Transverse colon (tissue), 4 donors: ENCODE measurements around the gene PAK1IP1. TPM values are rescaled to one million over a fixed set of nuclear protein-coding genes. Genes with fewer than 3 reads are reported as not detected.

Source experiments
- DNase-seq: peaks from one replicate; pipeline ENCODE4 v3.0.0-alpha.2; 2019
- H3K27ac ChIP-seq, 4 donors: fragments of 200-600 bp; sonication (generic); 2 replicates each; pipeline ENCODE4 v1.5.1; 2016 to 2018; ENCODE audit warnings: inconsistent platforms in 4 of 4
- H3K27me3 ChIP-seq: fragments of 200-600 bp; sonication (generic); 2 replicates; pipeline ENCODE4 v1.5.1; 2017; ENCODE audit warnings: inconsistent platforms
- H3K36me3 ChIP-seq, 4 donors: fragments of 200-600 bp; sonication (generic); 2 replicates each; pipeline ENCODE4 v1.5.1; 2017 to 2019; ENCODE audit warnings: inconsistent platforms in 4 of 4
- H3K4me1 ChIP-seq, 4 donors: fragments of 200-600 bp; sonication (generic); 2 replicates each; pipeline ENCODE4 v1.5.1; 2017 to 2020; ENCODE audit warnings: inconsistent platforms in 4 of 4
- H3K4me3 ChIP-seq, 4 donors: fragments of 200-600 bp; sonication (generic); 1 replicate in 1 of 4; 2 replicates in 3 of 4; pipeline versions ENCODE4 v1.5.1 to v1.6.1; 2017 to 2019; ENCODE audit warnings: inconsistent platforms in 4 of 4
- H3K9me3 ChIP-seq, 2 donors: fragments of 200-600 bp; sonication (generic); 2 replicates each; pipeline ENCODE4 v1.5.1; 2017 to 2019; ENCODE audit warnings: inconsistent platforms in 2 of 2
- EP300 ChIP-seq: sonication (generic); formaldehyde crosslinking; IDR thresholded peaks from one replicate; pipeline ENCODE4 v1.6.1; 2017; ENCODE audit warnings: antibody characterized with exemption, low read depth
- POLR2A ChIP-seq: fragments of 450-650 bp; IDR thresholded peaks from one replicate; pipeline ENCODE4 v1.6.1; 2016; ENCODE audit warnings: antibody characterized with exemption, mild to moderate bottlenecking, moderate library complexity
- POLR2AphosphoS5 ChIP-seq, 3 donors: sonication (generic); formaldehyde crosslinking; IDR thresholded peaks; one replicate each; pipeline ENCODE4 v1.6.1; 2016; ENCODE audit warnings: antibody characterized with exemption in 3 of 3
- WGBS, 2 donors: methylation state at CpG; one replicate each; pipeline ENCODE4 v1.1.5; 2018; ENCODE audit warnings: low coverage in 1 of 2; 5-methylcytosine and 5-hydroxymethylcytosine counted together
- in situ Hi-C, 4 donors: fragments of 200-750 bp; cut with MboI; loops; one replicate each; pipeline versions ENCODE4 v1.15.0 to v1.15.1; 2017; ENCODE audit warnings: low sequenced_read_pairs in 3 of 4, low pct_ligation_motif_present in 1 of 4, low pct_unique_long_range_greater_than_20kb in 1 of 4
- intact Hi-C: fragments of 100-400 bp; cut with DNase I; formaldehyde crosslinking; loops from one replicate; pipeline ENCODE4 v1.15.1; 2023; ENCODE audit warnings: low total_unique reads
- total RNA-seq, 4 donors: library from RNA; depleted of rRNA; stranded (reverse); fragments of >200 nt; gene quantifications; one replicate each; pipeline ENCODE4 v1.1.0, GENCODE V29; 2016
- TF ChIP-seq, protein P1 (sequence below), 5 experiments: fragments of 200-600 bp in 3 of 5; fragments of 450-650 bp in 2 of 5; sonication (generic) in 3 of 5; IDR thresholded peaks; 1 replicate in 2 of 5; 2 replicates in 3 of 5; pipeline ENCODE4 v1.5.1; 2016 to 2017; ENCODE audit warnings: antibody characterized with exemption in 5 of 5, inconsistent platforms in 3 of 5, mild to moderate bottlenecking in 2 of 5, moderate library complexity in 1 of 5

PAK1IP1 gene
- total RNA-seq, 4 donors from 2014 or later: 5.6 to 6.4 (median 6.0) TPM

DNA sequence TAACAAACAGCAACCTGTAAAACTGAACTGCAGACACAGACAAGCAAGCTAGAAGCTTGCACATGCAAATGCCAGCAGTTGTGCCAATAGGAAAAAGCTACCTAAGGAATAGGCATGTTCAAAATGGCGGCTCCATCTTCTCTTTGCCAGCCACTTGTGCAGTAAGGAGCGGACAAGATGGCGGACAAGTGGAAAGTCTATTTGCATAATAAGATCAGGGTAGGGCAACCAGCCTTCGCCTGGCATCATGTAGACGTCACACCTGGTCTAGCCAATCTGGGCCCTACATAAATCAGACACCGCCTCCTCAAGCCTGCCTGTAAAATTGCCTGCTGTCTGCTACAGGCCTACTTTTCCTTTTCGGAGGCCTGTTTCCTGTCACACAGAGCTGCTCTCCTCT is 18.4 kb upstream of the PAK1IP1 start:
- Histone ChIP-seq H3K4me3 (no peak overlapping the region), H3K27ac (no peak overlapping the region), H3K4me1 (peaks cover 0 to 3% (median 0%) of the 10 kb centered on the region in 4 donors), H3K36me3 (no peaks in the 10 kb centered on the region), H3K9me3 (no peaks in the 10 kb centered on the region), H3K27me3 (no peaks in the 10 kb centered on the region)
- WGBS, 2 donors: 94 to 100% methylated on average over 1 to 7 of the region's 7 CpGs
- TF ChIP-seq POLR2A (no peak), EP300 (no peak), POLR2AphosphoS5 (IDR thresholded peaks at IDR 0.05) (no peak)
- TF ChIP-seq, protein P1, sequence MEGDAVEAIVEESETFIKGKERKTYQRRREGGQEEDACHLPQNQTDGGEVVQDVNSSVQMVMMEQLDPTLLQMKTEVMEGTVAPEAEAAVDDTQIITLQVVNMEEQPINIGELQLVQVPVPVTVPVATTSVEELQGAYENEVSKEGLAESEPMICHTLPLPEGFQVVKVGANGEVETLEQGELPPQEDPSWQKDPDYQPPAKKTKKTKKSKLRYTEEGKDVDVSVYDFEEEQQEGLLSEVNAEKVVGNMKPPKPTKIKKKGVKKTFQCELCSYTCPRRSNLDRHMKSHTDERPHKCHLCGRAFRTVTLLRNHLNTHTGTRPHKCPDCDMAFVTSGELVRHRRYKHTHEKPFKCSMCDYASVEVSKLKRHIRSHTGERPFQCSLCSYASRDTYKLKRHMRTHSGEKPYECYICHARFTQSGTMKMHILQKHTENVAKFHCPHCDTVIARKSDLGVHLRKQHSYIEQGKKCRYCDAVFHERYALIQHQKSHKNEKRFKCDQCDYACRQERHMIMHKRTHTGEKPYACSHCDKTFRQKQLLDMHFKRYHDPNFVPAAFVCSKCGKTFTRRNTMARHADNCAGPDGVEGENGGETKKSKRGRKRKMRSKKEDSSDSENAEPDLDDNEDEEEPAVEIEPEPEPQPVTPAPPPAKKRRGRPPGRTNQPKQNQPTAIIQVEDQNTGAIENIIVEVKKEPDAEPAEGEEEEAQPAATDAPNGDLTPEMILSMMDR (IDR thresholded peaks at IDR 0.05): no peak
- DNase-seq: no peak
- intact Hi-C loops (no loop called here), in situ Hi-C loops (no loop called here)

DNA sequence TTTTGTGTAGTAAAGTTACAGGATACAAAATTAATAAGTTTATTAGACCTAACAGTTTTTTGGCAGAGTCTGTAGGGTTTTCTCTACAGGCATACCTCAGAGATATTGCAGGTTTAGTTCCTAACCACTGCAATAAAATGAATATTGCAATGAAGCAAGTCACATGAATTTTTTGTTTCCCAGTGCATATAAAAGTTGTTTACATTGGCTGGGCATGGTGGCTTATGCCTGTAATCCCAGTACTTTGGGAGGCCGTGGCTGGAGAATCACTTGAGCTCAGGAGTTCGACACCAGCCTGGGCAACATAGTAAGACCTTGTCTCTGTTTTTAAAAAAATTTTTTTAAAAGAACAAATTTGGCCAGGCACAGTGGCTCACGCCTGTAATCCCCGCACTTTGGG is 16.3 kb upstream of the PAK1IP1 start:
- H3K4me1 ChIP-seq: peaks cover 0 to 3% (median 0%) of the 10 kb centered on the region in 4 donors
- no peak overlapping the region for H3K4me3 ChIP-seq
- TF ChIP-seq, protein P1 (IDR thresholded peaks at IDR 0.05): no peak
- TF ChIP-seq EP300 (no peak), POLR2AphosphoS5 (IDR thresholded peaks at IDR 0.05) (no peak), POLR2A (no peak)
- no peaks in the 10 kb centered on the region for H3K27me3 ChIP-seq
- in situ Hi-C loops (no loop called here), intact Hi-C loops (no loop called here)
- no peak overlapping the region for H3K27ac ChIP-seq
- no peaks in the 10 kb centered on the region for H3K9me3 ChIP-seq
- H3K36me3 ChIP-seq: no peaks in the 10 kb centered on the region
- no peak for DNase-seq
- 60 to 74% methylated on average over 4 of the region's 4 CpGs for WGBS, 2 donors

GRCh38 chr6:10681795-10682194 is 13.0 kb upstream of the PAK1IP1 start:
- intact Hi-C loops: no loop called here
- TF ChIP-seq POLR2AphosphoS5 (IDR thresholded peaks at IDR 0.05) (no peak), POLR2A (no peak), EP300 (no peak)
- TF ChIP-seq, protein P1 (IDR thresholded peaks at IDR 0.05): no peak
- H3K36me3 ChIP-seq: no peaks in the 10 kb centered on the region
- no peak overlapping the region for H3K27ac ChIP-seq
- in situ Hi-C loops: no loop called here
- H3K27me3 ChIP-seq: no peaks in the 10 kb centered on the region
- H3K4me3 ChIP-seq: no peak overlapping the region
- peaks cover 0 to 3% (median 0%) of the 10 kb centered on the region in 4 donors for H3K4me1 ChIP-seq
- WGBS, 2 donors: 56 to 73% methylated on average over 2 to 3 of the region's 3 CpGs
- no peak for DNase-seq
- no peaks in the 10 kb centered on the region for H3K9me3 ChIP-seq

DNA sequence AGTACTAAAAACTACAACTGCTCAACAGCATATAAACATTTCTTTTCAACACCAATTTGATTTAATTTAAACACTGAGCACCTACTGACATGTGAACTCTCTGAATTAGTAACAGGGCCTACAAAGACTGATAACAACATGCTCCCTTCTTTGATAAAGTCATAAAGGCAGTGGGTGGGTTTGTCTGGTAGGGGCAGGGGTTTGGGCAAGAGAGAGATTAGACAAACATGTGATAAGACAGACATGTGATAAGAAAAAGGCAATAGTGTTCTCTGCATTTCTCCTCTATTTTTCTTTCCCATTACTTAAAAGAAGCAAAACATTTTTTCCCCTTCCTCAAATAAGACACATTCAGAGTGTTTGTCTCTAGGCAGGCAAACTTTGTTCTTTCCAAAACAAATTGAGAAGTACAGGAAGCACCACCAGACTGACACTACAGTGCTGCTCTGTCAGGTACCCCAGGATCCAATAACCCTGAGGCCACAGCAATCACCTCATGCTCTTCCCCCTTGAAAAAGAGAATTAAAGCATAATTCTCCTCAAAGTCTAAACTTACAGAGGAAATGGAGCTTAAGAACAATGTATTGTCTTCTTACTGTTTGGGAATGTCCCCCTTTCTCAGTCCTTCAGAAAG is 12.3 kb upstream of the PAK1IP1 start:
- no peak for DNase-seq
- Histone ChIP-seq H3K27ac (no peak overlapping the region), H3K27me3 (no peaks in the 10 kb centered on the region), H3K4me3 (no peak overlapping the region), H3K9me3 (no peaks in the 10 kb centered on the region), H3K4me1 (peaks cover 0 to 3% (median 0%) of the 10 kb centered on the region in 4 donors), H3K36me3 (no peaks in the 10 kb centered on the region)
- intact Hi-C loops (no loop called here), in situ Hi-C loops (no loop called here)
- TF ChIP-seq POLR2AphosphoS5 (IDR thresholded peaks at IDR 0.05) (no peak), POLR2A (no peak), EP300 (no peak)

DNA sequence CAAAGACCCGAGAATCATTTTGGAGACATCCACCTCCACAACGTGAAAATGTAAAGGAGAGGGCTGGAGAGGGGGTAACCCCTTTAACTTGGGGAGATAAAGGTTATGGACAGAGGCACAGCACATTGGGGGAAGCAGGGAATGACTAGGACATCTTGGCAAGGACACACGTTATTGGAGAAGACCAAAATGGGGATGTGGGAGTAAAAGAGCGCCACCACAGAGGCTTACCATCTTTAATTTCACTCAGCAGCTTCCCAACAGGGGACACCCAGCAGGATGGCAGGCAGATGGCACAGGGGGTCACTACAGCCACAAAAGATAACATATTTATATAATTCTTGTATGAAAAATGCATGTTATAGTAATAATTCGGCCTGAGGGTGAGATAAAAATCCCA is 10.2 kb upstream of the PAK1IP1 start:
- Histone ChIP-seq H3K4me1 (no peaks in the 10 kb centered on the region), H3K4me3 (no peak overlapping the region), H3K36me3 (no peaks in the 10 kb centered on the region), H3K9me3 (no peaks in the 10 kb centered on the region), H3K27ac (no peak overlapping the region), H3K27me3 (no peaks in the 10 kb centered on the region)
- TF ChIP-seq, protein P1 (IDR thresholded peaks at IDR 0.05): no peak
- TF ChIP-seq EP300 (no peak), POLR2AphosphoS5 (IDR thresholded peaks at IDR 0.05) (no peak), POLR2A (no peak)
- intact Hi-C loops (no loop called here), in situ Hi-C loops (no loop called here)
- WGBS, 2 donors: 64 to 68% methylated on average over 5 of the region's 5 CpGs
- no peak for DNase-seq
